SK-N-SH treated with all-trans-retinoic acid at 6 μM for 48 hours (cell line): ENCODE data around the gene KCNA10.

Source experiments
- ATAC-seq: fragments of 200-7000 bp; cut with Tn5 transposase; 3 replicates; pipeline ENCODE4 v1.9.1; 2020; ENCODE audit warnings: mild to moderate bottlenecking, moderate library complexity
- CSDC2 ChIP-seq: fragments of 250-450 bp; sonication (Bioruptor Pico); IDR thresholded peaks from 2 replicates; pipeline ENCODE4 v1.5.0; 2020; ENCODE audit warnings: mild to moderate bottlenecking, moderate library complexity
- CSRNP3 ChIP-seq: fragments of 250-450 bp; sonication (Bioruptor Pico); IDR thresholded peaks from 2 replicates; pipeline ENCODE4 v1.5.1; 2021; ENCODE audit warnings: mild to moderate bottlenecking, moderate library complexity
- ESRRG ChIP-seq: fragments of 250-450 bp; sonication (Bioruptor Pico); IDR thresholded peaks from 2 replicates; pipeline ENCODE4 v1.6.1; 2021; ENCODE audit warnings: mild to moderate bottlenecking
- GLIS3 ChIP-seq: fragments of 250-450 bp; sonication (Bioruptor Pico); IDR thresholded peaks from 2 replicates; pipeline ENCODE4 v1.5.0; 2020; ENCODE audit warnings: mild to moderate bottlenecking, moderate library complexity
- ISL1 ChIP-seq: fragments of 250-450 bp; sonication (Bioruptor Pico); IDR thresholded peaks from 2 replicates; pipeline ENCODE4 v2.1.2; 2022; ENCODE audit warnings: mild to moderate bottlenecking, moderate library complexity
- OSR1 ChIP-seq: fragments of 250-450 bp; sonication (Bioruptor Pico); IDR thresholded peaks from 2 replicates; pipeline ENCODE4 v1.8.0; 2022; ENCODE audit warnings: moderate library complexity, mild to moderate bottlenecking, inconsistent platforms
- PATZ1 ChIP-seq: fragments of 250-450 bp; sonication (Bioruptor Pico); IDR thresholded peaks from 2 replicates; pipeline ENCODE4 v1.8.0; 2020; ENCODE audit warnings: mild to moderate bottlenecking, moderate library complexity, borderline replicate concordance
- POU6F1 ChIP-seq: fragments of 250-450 bp; sonication (Bioruptor Pico); IDR thresholded peaks from 2 replicates; pipeline ENCODE4 v1.8.0; 2021; ENCODE audit warnings: low read depth, mild to moderate bottlenecking, moderate library complexity, borderline replicate concordance
- RARB ChIP-seq: fragments of 250-450 bp; sonication (Bioruptor Pico); IDR thresholded peaks from 2 replicates; pipeline ENCODE4 v1.8.0; 2021; ENCODE audit warnings: mild to moderate bottlenecking, moderate library complexity
- SNAI2 ChIP-seq: fragments of 250-450 bp; sonication (Bioruptor Pico); IDR thresholded peaks from 2 replicates; pipeline ENCODE4 v1.5.0; 2020; ENCODE audit warnings: mild to moderate bottlenecking, moderate library complexity
- TCF4 ChIP-seq: fragments of 250-450 bp; sonication (Bioruptor Pico); IDR thresholded peaks from 2 replicates; pipeline ENCODE4 v1.8.0; 2021; ENCODE audit warnings: mild to moderate bottlenecking, moderate library complexity, borderline replicate concordance
- TOX ChIP-seq: fragments of 250-450 bp; sonication (Bioruptor Pico); IDR thresholded peaks from 2 replicates; pipeline ENCODE4 v1.8.0; 2021; ENCODE audit warnings: mild to moderate bottlenecking, moderate library complexity, borderline replicate concordance
- TSHZ2 ChIP-seq: fragments of 250-450 bp; sonication (Bioruptor Pico); IDR thresholded peaks from 2 replicates; pipeline ENCODE4 v1.5.0; 2020; ENCODE audit warnings: mild to moderate bottlenecking, moderate library complexity
- ZC3H10 ChIP-seq: fragments of 250-450 bp; sonication (Bioruptor Pico); IDR thresholded peaks from 2 replicates; pipeline ENCODE4 v1.5.1; 2021; ENCODE audit warnings: mild to moderate bottlenecking, moderate library complexity
- ZFP30 ChIP-seq: fragments of 450-650 bp; formaldehyde crosslinking; IDR thresholded peaks from 2 replicates; pipeline ENCODE4 v1.5.0; 2022; ENCODE audit warnings: mild to moderate bottlenecking, moderate library complexity
- ZNF565 ChIP-seq: fragments of 450-650 bp; formaldehyde crosslinking; conservative IDR thresholded peaks from 2 replicates; pipeline ENCODE4 v1.5.0; 2020; ENCODE audit warnings: low read depth, mild to moderate bottlenecking, moderate library complexity
- ZNF70 ChIP-seq: fragments of 450-650 bp; formaldehyde crosslinking; IDR thresholded peaks from 2 replicates; pipeline ENCODE4 v1.5.0; 2020; ENCODE audit warnings: mild to moderate bottlenecking, moderate library complexity
- ZNF8 ChIP-seq: fragments of 450-650 bp; formaldehyde crosslinking; IDR thresholded peaks from 2 replicates; pipeline ENCODE4 v1.5.0; 2020; ENCODE audit warnings: mild to moderate bottlenecking, moderate library complexity

KCNA10 gene

GRCh38 chr1:110509655-110510054, 9.3 kb downstream of the KCNA10 start:
- ATAC-seq = no peak

GRCh38 chr1:110508028-110508940, 10.7 kb downstream of the KCNA10 start:
- TF ChIP-seq ESRRG (no peak), PATZ1 (CRISPR knock-in tag) (no peak), CSRNP3 (CRISPR knock-in tag) (no peak), ZFP30 (no peak), TCF4 (CRISPR knock-in tag) (no peak), ZNF8 (CRISPR knock-in tag) (no peak)
- TF ChIP-seq, all 23 proteins: peak for 0
- no peak for ATAC-seq

More at GRCh38 chr1:110509655-110510054, 9.3 kb downstream of the KCNA10 start:
- TF ChIP-seq CSDC2 (CRISPR knock-in tag) (no peak), ZNF70 (no peak), TSHZ2 (CRISPR knock-in tag) (no peak), TOX (no peak), POU6F1 (CRISPR knock-in tag) (no peak)
- TF ChIP-seq, all 23 proteins: peak for 0

- ATAC-seq = no peak
Measured at GRCh38 chr1:110506541-110506940, 12.4 kb downstream of the KCNA10 start.

More at GRCh38 chr1:110506541-110506940, 12.4 kb downstream of the KCNA10 start:
- TF ChIP-seq TSHZ2 (CRISPR knock-in tag) = no peak
- no peak for TF ChIP-seq GLIS3 (CRISPR knock-in tag)
- TF ChIP-seq TOX = no peak
- TF ChIP-seq SNAI2 = no peak
- TF ChIP-seq OSR1 (CRISPR knock-in tag) = no peak
- TF ChIP-seq RARB (CRISPR knock-in tag) = no peak
- no peak for TF ChIP-seq CSRNP3 (CRISPR knock-in tag)
- TF ChIP-seq CSDC2 (CRISPR knock-in tag) = no peak
- TF ChIP-seq ZNF565 = no peak
- no peak for TF ChIP-seq ZC3H10
- no peak for TF ChIP-seq ESRRG
- no peak for TF ChIP-seq ZNF8 (CRISPR knock-in tag)
- TF ChIP-seq ISL1 (CRISPR knock-in tag) = no peak
